NCI-H2171 (cell line): ENCODE measurements around the gene IFT172.
A peak's percentile ranks its signal among the peaks of the same experiment; 100 is the strongest.
"Not testable (repeated sequence)": the region's sequence is repeated elsewhere in the genome, so short reads cannot be mapped to it uniquely, and the experiment has no call there.

Experiments
- DNase-seq: peaks from one replicate; lab custom pipeline; 2025; lab: John Stamatoyannopoulos, UW

IFT172 gene, protein sequence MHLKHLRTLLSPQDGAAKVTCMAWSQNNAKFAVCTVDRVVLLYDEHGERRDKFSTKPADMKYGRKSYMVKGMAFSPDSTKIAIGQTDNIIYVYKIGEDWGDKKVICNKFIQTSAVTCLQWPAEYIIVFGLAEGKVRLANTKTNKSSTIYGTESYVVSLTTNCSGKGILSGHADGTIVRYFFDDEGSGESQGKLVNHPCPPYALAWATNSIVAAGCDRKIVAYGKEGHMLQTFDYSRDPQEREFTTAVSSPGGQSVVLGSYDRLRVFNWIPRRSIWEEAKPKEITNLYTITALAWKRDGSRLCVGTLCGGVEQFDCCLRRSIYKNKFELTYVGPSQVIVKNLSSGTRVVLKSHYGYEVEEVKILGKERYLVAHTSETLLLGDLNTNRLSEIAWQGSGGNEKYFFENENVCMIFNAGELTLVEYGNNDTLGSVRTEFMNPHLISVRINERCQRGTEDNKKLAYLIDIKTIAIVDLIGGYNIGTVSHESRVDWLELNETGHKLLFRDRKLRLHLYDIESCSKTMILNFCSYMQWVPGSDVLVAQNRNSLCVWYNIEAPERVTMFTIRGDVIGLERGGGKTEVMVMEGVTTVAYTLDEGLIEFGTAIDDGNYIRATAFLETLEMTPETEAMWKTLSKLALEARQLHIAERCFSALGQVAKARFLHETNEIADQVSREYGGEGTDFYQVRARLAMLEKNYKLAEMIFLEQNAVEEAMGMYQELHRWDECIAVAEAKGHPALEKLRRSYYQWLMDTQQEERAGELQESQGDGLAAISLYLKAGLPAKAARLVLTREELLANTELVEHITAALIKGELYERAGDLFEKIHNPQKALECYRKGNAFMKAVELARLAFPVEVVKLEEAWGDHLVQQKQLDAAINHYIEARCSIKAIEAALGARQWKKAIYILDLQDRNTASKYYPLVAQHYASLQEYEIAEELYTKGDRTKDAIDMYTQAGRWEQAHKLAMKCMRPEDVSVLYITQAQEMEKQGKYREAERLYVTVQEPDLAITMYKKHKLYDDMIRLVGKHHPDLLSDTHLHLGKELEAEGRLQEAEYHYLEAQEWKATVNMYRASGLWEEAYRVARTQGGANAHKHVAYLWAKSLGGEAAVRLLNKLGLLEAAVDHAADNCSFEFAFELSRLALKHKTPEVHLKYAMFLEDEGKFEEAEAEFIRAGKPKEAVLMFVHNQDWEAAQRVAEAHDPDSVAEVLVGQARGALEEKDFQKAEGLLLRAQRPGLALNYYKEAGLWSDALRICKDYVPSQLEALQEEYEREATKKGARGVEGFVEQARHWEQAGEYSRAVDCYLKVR (N-terminal part only)

DNA sequence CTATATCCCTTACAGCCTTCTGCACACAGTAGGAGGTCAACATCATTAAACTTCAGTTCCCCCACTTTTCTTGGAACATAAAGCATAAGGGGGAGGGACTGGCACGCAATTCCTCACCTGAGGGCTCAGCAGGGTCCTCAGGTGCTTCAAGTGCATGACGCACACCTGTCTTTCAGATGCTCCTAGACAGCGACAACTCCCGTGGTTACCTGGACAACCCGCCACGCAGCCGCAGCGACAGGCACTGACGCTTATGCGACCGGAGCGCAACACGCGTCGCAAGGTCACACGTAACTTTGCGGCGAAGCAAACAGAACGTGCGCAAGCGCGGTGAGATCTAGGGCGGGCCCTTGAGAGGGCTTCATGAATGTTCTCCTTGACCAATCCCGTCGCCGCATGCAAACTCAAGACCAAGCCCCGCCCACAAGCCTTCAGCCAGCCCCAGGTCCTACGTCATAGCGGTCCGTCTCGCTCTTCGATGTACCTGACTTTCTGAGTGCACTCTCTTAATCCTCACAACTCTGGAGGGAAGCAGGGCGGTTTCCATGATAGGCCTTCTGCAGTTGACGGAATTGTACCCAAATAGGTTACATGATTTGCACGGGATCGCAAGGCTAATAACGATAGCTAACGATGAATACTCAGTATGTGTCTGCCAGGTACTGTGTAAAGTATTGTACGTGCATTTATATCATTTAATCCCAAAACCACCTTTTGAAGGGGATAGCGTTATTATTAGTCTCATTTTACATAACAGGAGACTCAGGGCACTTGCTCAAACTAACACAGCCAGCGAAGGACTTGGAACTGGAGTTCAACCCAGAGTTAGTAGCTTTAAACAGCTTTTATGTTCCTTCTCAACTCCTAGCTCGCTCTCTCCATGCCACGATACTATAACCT lies at the start of gene IFT172:
TSS of gene IFT172 (minus strand) at position 246 of the 900 bp plus-strand sequence. CDS start at position 156, 90 bp downstream.
- DNase-seq = peak; percentile 100

DNA sequence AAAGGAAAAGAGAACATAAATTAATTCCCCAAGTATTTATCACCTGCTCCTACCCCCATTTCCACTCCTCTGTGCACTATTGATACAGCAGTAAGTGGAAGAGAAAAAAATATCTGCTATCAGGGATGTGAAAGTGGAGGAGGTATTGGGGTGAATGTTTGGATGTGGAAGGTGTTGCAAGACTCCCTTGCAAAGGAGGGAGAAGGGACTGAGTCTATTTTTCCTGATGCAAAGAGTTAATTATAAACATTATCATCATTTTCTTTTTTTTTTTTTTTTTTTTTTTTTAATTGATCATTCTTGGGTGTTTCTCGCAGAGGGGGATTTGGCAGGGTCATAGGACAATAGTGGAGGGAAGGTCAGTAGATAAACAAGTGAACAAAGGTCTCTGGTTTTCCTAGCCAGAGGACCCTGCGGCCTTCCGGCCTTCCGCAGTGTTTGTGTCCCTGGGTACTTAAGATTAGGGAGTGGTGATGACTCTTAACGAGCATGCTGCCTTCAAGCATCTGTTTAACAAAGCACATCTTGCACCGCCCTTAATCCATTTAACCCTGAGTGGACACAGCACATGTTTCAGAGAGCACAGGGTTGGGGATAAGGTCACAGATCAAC lies 49.4 kb upstream of the IFT172 start:
- DNase-seq = not testable (repeated sequence)

DNA sequence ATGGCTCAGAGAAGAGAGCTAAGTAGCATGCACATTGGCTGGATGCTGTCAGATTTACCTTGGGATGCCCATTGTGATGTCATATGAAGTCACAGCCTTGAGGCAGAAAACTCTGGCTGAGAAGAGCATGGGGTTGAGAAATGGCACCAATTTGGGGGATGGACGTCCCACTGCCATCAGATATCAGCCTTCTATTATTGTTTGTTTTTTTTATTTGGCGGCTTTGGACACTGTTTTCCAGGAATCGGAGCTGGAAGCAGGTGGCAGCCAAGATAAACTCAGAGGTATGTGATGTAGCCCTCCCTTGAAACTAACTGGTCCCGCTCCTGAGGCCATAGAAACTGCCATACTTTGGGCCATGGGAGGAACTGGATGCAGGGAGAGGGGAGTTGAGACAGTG lies 47.7 kb upstream of the IFT172 start:
- DNase-seq = no peak

DNA sequence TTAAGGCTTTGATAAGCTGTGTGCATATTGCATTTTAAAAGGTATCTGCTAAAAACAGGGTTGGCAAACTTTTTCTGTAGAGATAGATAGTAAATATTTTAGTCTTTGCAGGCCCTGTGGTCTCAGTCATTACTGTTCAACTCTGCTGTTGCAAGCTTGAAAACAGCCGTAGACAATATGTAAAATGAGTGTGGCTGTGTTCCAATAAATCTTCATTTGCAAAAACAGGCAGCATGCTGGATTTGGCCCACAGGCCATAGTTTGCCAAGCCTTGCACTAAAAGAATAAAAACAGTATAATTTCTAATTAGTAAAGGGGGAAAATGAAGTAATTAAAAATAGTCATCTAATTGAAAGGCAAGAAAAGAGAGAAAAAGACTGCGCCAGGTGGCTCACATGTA lies 42.4 kb upstream of the IFT172 start:
- DNase-seq = no peak

DNA sequence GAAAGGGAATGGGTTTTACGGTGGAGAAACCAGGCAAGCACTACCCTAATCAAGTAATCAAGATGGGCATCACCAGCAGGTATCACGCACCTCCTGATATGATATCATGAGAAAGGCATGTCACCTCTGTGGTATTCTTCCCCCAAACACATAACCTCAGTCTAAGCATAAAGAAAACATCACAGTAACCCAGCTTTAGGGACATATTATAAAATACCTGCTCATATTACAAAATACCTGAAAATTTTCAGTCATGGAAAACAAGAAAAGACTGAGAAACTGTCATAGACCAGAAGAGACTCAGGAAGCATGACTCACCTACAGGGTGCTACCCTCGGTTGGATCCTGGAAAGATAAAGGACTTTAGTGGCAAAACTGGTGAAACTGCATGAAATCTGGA lies 37.6 kb upstream of the IFT172 start:
- no peak for DNase-seq

DNA sequence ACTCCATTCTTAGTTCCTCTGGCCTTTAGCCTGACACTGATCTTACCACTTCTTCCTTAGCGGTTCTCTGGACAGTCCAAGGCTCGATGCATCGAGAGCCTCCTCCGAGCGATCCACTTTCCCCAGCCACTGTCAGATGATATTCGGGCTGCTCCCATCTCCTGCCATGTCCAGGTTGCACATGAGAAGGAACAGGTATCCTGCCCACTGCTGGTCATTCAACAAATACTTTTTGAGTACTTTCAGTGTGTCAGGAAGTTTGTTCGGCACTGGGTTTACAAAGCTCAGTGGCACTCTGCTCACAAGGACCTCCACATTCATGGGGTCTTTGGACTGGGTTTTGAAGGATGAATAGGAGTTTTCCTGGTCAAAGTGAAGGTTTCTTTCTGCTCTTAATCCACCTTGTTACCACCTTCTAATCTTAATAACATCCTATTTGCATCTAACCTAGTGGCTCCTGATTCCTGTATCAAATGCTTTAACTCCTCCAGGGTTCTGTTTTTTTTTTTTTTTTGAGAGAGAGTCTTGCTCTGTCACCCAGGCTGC lies 32.9 kb upstream of the IFT172 start:
- no peak for DNase-seq

DNA sequence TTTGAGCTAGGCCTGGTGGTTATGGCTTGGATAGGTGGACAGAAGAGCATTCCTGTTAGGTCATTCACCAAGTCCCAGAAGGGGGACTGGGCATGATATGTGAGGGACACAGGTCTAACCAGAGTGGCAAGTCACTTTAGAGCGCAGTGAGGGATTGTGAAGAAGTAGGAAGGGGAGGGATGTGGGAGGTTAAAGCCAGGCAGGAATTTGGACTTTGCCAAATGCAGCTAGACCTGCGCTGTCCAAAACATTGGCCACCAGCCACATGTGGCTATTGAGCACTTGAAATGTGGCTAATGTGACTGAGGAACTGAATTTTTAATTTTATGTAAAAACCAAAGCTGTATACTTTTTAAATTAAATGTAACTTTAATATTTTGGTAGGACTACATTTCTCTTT lies 30.8 kb upstream of the IFT172 start:
- no peak for DNase-seq

DNA sequence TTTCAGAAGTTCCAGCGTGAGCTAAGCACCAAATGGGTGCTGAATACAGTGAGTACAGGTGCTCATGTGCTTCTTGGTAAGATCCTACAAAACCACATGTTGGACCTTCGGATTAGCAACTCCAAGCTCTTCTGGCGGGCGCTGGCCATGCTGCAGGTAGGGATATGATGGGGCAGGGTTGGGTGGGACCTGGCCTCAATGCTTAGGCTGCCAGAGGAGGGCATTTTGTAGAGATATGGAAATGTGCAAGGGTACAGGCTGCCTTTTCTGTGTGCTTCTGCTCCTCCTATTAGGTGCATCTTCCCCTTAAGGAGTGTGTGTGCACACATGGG lies 29.2 kb upstream of the IFT172 start:
- no peak for DNase-seq

DNA sequence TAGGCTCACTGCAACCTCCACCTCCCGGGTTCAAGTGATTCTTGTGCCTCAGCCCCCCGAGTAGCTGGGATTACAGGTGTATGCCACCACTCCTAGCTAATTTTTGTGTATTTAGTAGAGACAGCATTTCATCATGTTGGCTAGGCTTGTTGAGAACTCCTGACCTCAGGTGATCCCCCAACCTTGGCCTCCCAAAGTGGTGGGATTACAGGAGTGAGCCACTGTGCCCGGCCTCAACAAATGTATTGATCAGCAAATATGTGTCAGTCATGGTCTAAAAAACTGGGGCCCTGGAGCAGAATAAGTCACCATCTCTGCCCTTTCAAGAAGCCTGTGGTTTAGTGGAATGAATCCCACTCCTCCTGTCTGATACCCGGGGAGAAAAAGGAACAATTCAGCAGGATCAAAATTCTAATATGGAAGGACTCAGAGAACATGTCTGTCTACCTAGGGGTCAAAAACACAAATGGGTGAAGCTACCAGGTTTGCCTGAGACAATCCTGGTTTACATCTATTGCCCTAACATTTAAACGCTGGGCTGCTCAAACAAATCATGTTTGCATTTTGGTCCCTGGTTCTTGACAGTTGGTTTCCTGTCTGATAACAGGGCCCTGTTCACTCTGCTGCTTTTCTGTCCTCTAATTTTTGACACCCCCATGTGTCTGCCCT lies 28.7 kb upstream of the IFT172 start:
- DNase-seq = no peak

DNA sequence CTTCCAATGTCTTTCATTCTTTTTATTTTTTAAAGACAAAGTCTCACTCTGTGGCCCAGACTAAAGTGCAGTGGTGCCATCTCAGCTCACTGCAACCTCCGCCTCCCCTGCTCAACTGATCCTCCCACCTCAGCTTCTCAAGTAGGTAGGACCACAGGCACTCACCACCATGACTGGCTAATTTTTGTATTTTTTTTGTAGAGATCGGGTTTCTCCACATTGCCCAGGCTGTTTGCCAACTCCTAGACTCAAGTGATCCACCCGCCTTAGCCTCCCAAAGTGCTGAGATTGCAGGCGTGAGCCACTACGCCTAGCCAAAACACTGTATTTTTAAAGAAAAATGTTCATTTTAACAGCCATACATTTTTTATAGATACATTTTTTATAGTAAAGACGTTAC lies 19.8 kb upstream of the IFT172 start:
- DNase-seq = peak; percentile 93

DNA sequence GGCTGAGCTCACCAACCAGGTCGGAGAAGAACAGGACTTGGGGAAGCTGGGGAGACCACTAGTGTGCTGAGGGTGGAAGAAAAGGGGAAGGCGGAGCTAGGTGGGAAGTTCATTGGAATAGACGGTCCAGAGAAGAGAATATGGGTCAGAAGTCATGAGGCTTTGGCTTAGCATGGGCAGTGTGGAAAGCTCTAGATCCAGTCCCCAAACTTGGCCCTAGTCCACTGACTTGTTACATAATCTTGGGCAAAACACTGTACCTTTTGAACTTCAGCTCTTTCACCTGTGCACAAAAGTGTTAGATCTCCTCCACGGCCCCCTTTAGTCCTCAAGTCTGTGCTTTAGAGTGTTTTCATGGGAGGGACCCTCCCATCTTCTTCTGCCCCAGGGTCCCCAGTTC lies 17.8 kb upstream of the IFT172 start:
- DNase-seq = no peak

DNA sequence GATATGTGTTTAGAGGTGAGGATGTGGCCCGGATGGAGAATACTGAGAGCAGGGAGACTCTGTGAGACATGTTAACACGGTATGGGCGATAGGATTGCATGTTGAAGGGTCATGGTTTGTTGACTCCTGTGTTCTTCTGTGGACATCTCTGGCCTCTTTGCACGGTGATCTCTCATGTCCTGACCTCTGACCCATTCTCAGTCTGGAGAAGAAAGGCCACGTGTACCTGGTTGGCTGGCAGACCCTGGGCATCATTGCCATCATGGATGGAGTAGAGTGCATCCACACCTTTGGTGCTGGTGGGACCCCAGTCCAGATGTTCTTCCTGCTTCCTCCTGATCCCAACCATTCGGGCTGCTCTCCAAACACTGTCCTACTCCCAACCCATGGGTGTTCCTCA lies 17.0 kb upstream of the IFT172 start:
- no peak for DNase-seq

DNA sequence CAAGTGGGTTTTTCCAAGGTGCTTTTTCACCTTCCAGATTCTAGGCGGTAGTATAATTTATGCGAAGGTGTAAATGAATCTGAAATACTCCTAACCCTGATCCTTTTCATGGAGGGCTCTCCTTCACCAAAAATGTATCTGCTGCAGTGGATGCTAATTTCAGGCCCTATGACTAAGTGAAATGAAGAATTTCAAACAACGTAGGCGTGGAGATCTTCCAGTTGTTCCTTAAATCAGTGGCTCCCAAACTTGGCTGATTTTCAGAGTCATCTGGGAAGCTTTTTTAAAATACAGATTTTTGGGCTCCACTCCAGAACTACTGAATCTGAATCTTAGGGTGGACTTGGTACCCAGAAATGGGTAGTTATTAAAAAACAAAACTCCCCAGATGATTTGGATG lies 12.6 kb upstream of the IFT172 start:
- DNase-seq = no peak

DNA sequence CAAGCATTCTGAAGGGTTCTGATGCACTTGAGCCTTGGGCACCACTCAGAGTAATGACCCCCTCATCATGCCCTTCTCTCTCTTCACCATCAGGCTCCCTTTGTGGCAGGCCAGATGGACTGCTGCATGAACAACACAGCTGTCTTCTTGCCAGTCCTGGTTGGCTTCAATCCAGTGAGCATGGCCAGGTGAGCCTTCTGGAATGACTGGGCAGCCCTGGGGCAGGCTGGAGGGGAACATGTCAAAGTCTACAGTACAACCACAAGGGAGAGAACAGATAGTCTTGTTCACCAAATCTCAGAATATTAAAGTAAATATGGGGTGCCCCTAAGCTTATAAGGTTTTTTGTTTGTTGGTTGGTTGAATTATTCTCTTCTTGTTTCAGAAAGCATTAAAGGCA lies 11.5 kb upstream of the IFT172 start:
- no peak for DNase-seq

DNA sequence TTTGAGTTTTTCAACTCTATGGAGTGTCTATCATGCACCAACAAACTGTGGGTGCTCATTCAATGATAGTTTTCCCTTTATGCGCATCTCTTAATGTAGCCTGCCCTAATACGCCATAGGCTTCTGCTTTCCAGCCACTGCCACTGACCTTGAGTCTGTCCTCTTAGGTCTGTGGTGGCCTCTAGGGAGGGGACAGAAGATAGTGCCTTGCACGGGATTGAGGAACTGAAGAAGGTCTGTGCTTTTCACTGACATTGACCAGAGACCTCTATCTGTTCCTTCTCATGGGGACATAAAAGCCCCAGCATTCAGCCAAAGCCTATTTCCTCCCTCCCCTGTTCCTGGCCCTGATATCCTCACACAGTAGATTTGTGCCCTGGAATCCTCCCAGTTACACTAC lies 9.4 kb upstream of the IFT172 start:
- DNase-seq = no peak

DNA sequence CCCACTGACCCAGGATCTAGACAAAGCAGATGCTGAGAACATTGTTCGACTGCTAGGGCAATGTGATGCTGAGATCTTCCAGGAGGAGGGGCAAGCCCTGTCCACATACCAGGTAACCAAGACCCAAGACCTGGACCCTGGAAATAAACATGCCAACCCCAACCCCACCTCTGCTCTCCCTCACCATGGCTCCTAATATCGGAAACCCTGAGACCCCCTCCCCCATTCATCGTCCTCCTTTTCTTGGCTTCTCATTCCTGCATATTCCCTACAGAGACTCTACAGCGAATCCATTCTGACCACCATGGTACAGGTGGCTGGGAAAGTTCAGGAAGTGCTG lies 7.7 kb upstream of the IFT172 start:
- no peak for DNase-seq

DNA sequence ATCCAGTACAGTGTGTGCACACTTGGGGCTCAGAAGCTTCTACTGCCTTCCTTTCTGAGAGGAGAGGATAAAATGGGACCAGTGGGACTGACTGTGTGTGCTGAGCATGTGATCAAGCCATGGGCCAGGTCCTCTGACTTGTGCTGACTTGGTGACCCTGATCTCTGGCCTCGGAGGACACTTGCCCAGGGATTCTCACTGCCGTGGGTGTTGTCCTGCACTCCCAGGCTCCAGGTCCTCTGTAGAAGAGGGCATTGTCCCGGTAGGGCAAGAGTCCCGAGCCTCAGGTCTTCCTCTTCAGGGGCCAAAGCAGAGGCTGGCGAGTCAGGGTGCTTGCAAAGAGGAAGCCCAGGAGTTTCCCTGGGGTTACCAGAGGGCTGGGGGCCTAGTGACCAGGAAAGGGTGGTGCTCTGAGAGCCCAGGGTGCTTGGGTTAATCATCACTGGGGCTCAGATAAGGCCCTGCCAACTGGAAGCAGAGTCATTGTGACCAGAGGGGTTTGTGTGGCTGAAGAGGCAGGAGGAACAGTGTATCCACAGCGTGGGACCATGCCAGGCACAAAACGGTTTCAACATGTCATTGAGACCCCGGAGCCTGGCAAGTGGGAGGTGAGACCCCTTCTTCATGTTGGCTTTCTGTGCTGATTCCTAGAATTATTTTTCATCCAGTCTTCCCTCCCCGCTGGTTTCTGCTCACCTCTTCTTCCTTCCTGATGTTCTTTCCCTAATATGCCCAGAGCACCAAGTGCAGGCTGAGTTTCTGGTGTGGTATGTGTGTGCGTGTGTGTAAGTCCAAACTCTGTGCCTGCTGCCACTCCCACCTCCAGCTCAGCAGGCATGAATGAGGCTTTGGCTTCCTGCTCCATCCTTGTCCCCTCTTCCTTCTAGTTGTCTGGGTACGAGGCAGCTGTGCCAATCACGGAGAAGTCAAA lies 7.1 kb upstream of the IFT172 start, which contains the start of gene GCKR:
TSS of gene GCKR (plus strand) at position 483 of the 931 bp plus-strand sequence. CDS start at position 549, 66 bp downstream.
- no peak for DNase-seq

DNA sequence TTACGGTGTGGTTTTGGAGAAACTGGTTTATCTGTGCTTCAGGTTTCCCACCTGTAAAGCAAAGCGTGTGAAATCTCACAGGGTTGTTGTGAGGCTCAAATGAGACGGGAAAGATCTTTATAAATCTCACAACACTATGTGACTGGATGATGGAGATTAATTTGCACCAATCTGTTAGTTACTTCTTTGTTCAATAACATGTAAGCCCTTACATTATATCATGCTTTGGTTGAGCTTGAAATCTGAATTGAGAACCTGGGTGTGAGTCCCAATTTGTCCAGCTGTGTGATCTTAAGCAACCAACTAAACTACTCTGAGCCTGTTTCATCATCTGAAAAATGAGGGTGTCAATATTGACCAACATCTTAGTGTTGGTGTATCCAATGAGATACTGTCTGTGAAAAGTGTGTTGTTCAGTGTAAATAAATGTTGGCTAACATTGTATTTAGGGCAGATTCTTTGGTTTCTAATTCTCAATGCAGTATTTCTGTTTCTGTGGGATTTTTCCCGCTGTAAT lies 6.4 kb upstream of the IFT172 start:
- no peak for DNase-seq
